Stomach (tissue), 4 donors: ENCODE data around the gene PCBD1.

Experiments
- CTCF ChIP-seq, 7 experiments: fragments of 450-650 bp in 4 of 7; fragments of 200-600 bp in 3 of 7; sonication (generic) in 3 of 7; IDR thresholded peaks; one replicate each; pipeline ENCODE4 v1.5.1; 2016 to 2019; ENCODE audit warnings: antibody characterized with exemption in 7 of 7, control low read depth in 2 of 7, mild to moderate bottlenecking in 1 of 7
- EP300 ChIP-seq: sonication (generic); formaldehyde crosslinking; IDR thresholded peaks from one replicate; pipeline ENCODE4 v1.6.1; 2017; ENCODE audit warnings: antibody characterized with exemption
- POLR2AphosphoS5 ChIP-seq, 3 donors: sonication (generic); formaldehyde crosslinking; IDR thresholded peaks; one replicate each; pipeline ENCODE4 v1.6.1; 2016; ENCODE audit warnings: antibody characterized with exemption in 3 of 3

DNA sequence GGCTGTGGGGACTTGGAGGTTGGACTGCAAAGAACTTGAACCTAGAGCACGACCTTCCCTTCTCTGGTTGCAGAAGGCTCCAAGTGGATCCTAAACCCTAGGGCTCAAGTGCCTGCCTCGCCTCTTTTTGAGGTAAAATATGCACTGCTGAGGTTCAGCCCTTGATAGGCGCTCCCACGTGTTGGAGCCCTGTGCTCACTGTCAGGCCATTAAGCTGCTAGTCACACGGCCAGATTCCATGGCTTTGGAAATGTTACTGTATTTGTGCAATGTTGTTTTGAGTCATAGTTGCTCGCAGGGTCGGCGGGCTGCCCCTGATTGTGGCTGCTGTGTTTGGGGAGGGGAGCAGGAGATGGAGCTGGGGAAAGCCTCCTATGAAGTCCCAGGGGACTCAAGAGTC, 39.8 kb upstream of the PCBD1 start:
- TF ChIP-seq EP300: no peak
- TF ChIP-seq CTCF (IDR thresholded peaks at IDR 0.05): no peak
- no peak for TF ChIP-seq POLR2AphosphoS5 (IDR thresholded peaks at IDR 0.05)
